Gastroesophageal sphincter (tissue), 4 donors: Measurements from ENCODE around the gene DIP2C. TPM values are rescaled to one million over a fixed set of nuclear protein-coding genes. Genes with fewer than 3 reads are reported as not detected.

Experiments
- ATAC-seq: fragments of 150-250 bp; one replicate; pipeline ENCODE4 v1.9.1; 2016; ENCODE audit warnings: mild to moderate bottlenecking, moderate library complexity
- H3K27ac ChIP-seq, 4 donors: fragments of 200-600 bp; sonication (generic) in 3 of 4; 1 replicate in 3 of 4; 2 replicates in 1 of 4; pipeline ENCODE4 v1.5.1; 2016 to 2019
- H3K27me3 ChIP-seq: fragments of 200-600 bp; sonication (generic); one replicate; pipeline ENCODE4 v1.5.1; 2019
- H3K36me3 ChIP-seq, 2 donors: fragments of 200-600 bp; sonication (generic); one replicate each; pipeline ENCODE4 v1.5.1; 2019; ENCODE audit warnings: control low read depth in 1 of 2
- H3K4me1 ChIP-seq, 3 donors: fragments of 200-600 bp; sonication (generic); 1 replicate in 2 of 3; 2 replicates in 1 of 3; pipeline ENCODE4 v1.5.1; 2016 to 2019; ENCODE audit warnings: control low read depth in 2 of 3
- H3K4me3 ChIP-seq, 2 donors: fragments of 200-600 bp; sonication (generic); one replicate each; pipeline ENCODE4 v1.5.1; 2019; ENCODE audit warnings: mild to moderate bottlenecking in 1 of 2, moderate library complexity in 1 of 2
- H3K9me3 ChIP-seq, 3 donors: fragments of 200-600 bp; sonication (generic); one replicate each; pipeline ENCODE4 v1.5.1; 2017 to 2019; ENCODE audit warnings: control low read depth in 2 of 3
- EP300 ChIP-seq: sonication (generic); formaldehyde crosslinking; IDR thresholded peaks from one replicate; pipeline ENCODE4 v1.6.1; 2017; ENCODE audit warnings: antibody characterized with exemption, mild to moderate bottlenecking
- POLR2A ChIP-seq, 2 donors: fragments of 450-650 bp; IDR thresholded peaks; one replicate each; pipeline ENCODE4 v1.6.1; 2017; ENCODE audit warnings: antibody characterized with exemption in 2 of 2, mild to moderate bottlenecking in 2 of 2, moderate library complexity in 1 of 2
- POLR2AphosphoS5 ChIP-seq: sonication (generic); formaldehyde crosslinking; IDR thresholded peaks from one replicate; pipeline ENCODE4 v1.6.1; 2017; ENCODE audit warnings: antibody characterized with exemption
- WGBS, 2 donors: methylation state at CpG; one replicate each; pipeline ENCODE4 v1.1.5; 2018; ENCODE audit warnings: low coverage in 1 of 2; 5-methylcytosine and 5-hydroxymethylcytosine counted together
- total RNA-seq, 4 donors: library from RNA; depleted of rRNA; stranded (reverse); fragments of >200 nt; gene quantifications; one replicate each; pipeline ENCODE4 v1.1.0, GENCODE V29; 2016
- TF ChIP-seq, protein P1 (sequence below), 4 experiments: fragments of 200-600 bp in 2 of 4; fragments of 450-650 bp in 2 of 4; sonication (generic) in 1 of 4; IDR thresholded peaks; one replicate each; pipeline ENCODE4 v1.5.1; 2017 to 2019; ENCODE audit warnings: antibody characterized with exemption in 4 of 4, mild to moderate bottlenecking in 2 of 4, moderate library complexity in 2 of 4

DIP2C gene
- total RNA-seq, 4 donors from 2014 or later = 40.8 to 73.8 (median 47.7) TPM

DNA sequence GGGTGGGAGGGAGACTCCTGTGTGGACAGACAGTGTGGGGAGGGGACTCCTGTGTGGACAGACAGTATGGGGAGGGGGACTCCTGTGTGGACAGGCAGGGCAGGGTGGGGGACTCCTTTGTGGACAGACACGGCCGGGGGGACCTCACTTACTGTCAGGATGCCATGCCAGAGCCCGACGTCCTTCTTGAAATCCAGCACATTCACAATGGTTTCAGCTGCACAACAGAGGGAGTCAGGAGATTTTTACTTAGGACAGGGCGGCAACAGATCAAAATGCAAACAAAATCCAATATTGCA lies 301.9 kb downstream of the DIP2C start:
- H3K27ac ChIP-seq = peak overlapping the region in 3 of 4 donors; percentile 30 to 55 (median 46)
- peaks cover 0 to 90% of the 10 kb centered on the region in 2 donors for H3K36me3 ChIP-seq
- TF ChIP-seq POLR2AphosphoS5 = no peak
- TF ChIP-seq, protein P1, sequence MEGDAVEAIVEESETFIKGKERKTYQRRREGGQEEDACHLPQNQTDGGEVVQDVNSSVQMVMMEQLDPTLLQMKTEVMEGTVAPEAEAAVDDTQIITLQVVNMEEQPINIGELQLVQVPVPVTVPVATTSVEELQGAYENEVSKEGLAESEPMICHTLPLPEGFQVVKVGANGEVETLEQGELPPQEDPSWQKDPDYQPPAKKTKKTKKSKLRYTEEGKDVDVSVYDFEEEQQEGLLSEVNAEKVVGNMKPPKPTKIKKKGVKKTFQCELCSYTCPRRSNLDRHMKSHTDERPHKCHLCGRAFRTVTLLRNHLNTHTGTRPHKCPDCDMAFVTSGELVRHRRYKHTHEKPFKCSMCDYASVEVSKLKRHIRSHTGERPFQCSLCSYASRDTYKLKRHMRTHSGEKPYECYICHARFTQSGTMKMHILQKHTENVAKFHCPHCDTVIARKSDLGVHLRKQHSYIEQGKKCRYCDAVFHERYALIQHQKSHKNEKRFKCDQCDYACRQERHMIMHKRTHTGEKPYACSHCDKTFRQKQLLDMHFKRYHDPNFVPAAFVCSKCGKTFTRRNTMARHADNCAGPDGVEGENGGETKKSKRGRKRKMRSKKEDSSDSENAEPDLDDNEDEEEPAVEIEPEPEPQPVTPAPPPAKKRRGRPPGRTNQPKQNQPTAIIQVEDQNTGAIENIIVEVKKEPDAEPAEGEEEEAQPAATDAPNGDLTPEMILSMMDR (IDR thresholded peaks at IDR 0.05) = no peak
- TF ChIP-seq POLR2A (IDR thresholded peaks at IDR 0.05) = no peak
- no peak for TF ChIP-seq EP300
- no peaks in the 10 kb centered on the region for H3K9me3 ChIP-seq
- ATAC-seq = no peak
- 67 to 70% methylated on average over 1 to 3 of the region's 5 CpGs for WGBS, 2 donors
- no peaks in the 10 kb centered on the region for H3K27me3 ChIP-seq
- peak overlapping the region in 1 of 2 donors; percentile 7 for H3K4me3 ChIP-seq
- H3K4me1 ChIP-seq = peaks cover 0 to 17% (median 0%) of the 10 kb centered on the region in 3 donors

DNA sequence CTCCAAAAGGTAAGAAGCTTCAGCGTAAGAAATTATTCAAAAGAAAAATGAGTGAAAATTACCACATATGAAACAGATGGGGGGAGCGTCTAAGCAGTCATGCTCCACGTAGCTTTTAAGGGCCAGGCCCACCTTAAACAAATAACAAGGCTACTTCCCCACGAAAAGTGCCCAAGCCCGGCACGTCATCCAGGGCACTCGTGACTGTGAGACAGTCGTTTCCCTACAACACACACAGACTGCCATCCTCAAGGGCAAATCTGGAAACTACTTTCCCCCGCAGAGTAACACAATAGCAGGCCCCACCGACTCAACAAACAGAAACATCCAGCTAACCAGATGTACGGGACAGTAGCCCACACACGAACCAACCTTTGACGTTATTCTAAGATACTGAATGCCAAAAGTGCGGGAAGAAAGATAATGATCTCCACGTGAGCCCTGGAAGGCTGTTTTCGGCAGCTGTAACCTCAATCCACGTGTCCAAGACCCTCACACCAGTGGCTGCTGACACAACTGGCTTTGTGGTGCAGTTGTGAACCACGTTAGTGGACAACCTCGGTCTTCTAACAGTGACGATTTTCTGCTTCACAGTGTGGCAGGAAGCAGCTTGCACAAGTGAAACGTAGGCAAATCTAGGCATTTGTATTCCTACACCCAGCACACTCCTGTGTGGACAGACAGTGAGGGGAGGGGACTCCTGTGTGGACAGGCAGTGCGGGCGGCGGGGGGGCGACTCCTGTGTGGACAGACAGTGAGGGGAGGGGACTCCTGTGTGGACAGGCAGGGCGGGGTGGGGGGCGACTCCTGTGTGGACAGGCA lies 302.5 kb downstream of the DIP2C start:
- no peaks in the 10 kb centered on the region for H3K27me3 ChIP-seq
- WGBS, 2 donors = 80 to 84% methylated on average over 14 to 18 of the region's 27 CpGs
- no peak for TF ChIP-seq POLR2A (IDR thresholded peaks at IDR 0.05)
- H3K4me1 ChIP-seq = peaks cover 0 to 15% (median 0%) of the 10 kb centered on the region in 3 donors
- peak overlapping the region in 1 of 2 donors; percentile 7 for H3K4me3 ChIP-seq
- peaks cover 0 to 96% of the 10 kb centered on the region in 2 donors for H3K36me3 ChIP-seq
- no peaks in the 10 kb centered on the region for H3K9me3 ChIP-seq
- peak overlapping the region in 3 of 4 donors; percentile 30 to 55 (median 46) for H3K27ac ChIP-seq
- peak; percentile 30 for ATAC-seq

DNA sequence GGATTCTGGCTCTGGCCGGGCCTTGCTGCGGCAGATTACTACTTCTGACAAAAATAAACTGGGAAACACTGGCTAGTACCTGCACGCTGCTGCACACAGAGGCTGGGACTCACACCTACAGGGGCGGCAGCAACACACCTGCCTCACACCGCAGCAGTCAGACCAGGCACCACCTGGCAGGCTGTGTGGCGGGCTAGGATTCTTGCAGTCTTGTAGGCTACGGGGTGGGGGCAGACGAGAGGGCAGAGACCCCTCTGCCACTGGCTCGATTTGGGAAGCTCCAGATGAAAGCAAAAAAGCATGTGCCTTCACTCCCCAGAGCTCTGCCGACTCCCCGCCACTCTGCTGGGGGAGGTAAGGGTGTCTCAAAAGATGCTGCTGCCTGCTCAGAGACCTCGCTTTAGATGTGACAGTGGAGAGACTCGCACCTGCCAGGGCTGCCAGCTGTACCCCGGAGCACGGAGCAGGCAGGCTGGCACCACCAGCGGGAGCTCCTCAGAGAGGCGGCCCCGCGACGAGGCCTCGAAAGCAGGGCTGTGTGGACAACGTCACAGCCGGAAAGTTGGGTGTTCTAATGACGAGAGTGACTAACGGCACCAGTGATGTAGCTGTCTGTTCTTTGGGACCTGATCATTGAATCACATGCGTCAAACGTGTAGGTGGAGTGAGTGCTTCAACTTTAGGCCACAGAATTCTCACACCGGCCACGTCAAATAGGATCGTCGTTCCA lies 303.7 kb downstream of the DIP2C start:
- TF ChIP-seq EP300 = no peak
- TF ChIP-seq POLR2AphosphoS5 = no peak
- no peak for TF ChIP-seq POLR2A (IDR thresholded peaks at IDR 0.05)
- TF ChIP-seq, protein P1 (IDR thresholded peaks at IDR 0.05) = no peak

DNA sequence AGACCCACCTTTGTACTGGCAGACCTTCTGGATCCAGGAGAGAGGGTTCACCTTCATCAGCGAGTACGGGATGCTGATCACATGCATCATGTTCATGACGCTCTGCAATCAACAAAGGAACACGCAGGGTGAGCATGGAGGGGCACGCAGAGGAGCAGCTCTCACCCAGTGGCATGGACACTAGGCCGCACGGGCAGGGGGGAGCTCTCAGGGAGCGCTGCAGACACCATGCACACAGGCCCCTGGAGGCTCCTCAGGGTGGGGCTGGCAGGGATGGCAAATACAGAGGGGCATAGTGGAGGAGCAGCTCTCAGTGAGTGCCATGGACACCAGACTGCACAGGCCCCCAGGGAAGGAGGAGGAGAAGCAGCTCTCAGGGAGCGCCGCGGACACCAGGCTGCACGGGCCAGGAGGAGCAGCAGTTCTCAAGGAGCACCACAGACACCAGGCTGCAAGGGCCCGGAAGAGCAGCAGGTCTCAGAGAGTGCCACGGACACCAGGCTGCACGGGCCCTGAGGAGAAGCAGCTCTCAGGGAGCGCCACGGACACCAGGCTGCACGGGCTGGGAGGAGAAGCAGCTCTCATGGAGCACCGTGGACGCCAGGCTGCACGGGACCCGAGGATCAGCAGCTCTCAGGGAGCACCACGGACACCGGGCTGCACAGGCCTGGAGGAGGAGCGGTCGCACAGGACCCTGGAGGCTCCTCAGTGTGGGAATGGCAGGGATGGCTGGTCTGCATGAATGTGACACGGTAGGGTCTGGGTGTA lies 304.7 kb downstream of the DIP2C start:
- no peaks in the 10 kb centered on the region for H3K9me3 ChIP-seq
- no peak for ATAC-seq
- no peak for TF ChIP-seq EP300
- TF ChIP-seq POLR2A (IDR thresholded peaks at IDR 0.05) = no peak
- no peak for TF ChIP-seq POLR2AphosphoS5
- TF ChIP-seq, protein P1 (IDR thresholded peaks at IDR 0.05) = no peak
- peaks cover 0 to 100% of the 10 kb centered on the region in 2 donors for H3K36me3 ChIP-seq
- H3K27me3 ChIP-seq = no peaks in the 10 kb centered on the region
- no peak overlapping the region for H3K4me3 ChIP-seq
- WGBS, 2 donors = 87 to 88% methylated on average over 3 to 13 of the region's 27 CpGs
- peaks cover 0 to 16% (median 0%) of the 10 kb centered on the region in 3 donors for H3K4me1 ChIP-seq
- H3K27ac ChIP-seq = no peak overlapping the region

More for the DNA sequence above, 303.7 kb downstream of the DIP2C start:
- ATAC-seq = no peak
- Histone ChIP-seq H3K9me3 (no peaks in the 10 kb centered on the region), H3K4me3 (no peak overlapping the region), H3K27me3 (no peaks in the 10 kb centered on the region), H3K36me3 (peaks cover 0 to 100% of the 10 kb centered on the region in 2 donors), H3K4me1 (peaks cover 0 to 11% (median 0%) of the 10 kb centered on the region in 3 donors), H3K27ac (no peak overlapping the region)
- 75 to 86% methylated on average over 14 to 16 of the region's 31 CpGs for WGBS, 2 donors

DNA sequence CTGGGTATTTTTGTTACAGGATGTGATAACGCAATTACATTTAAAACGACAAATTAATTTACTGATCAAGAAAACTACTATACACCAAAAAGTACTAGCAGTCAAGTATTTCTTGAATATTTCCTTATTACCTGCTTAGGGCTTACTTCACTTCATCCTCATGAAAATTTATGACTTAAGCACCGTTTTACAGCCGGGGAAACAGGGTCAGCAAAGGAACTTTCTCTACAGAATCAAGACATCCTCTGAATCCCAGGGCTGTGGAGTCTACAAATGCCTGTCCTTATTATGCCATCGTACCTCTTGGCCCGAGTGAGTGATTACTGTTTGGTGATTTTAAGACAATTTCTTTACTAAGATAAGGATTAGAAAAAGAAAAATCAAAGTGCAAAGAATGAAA lies 305.9 kb downstream of the DIP2C start:
- no peak for ATAC-seq
- Histone ChIP-seq H3K4me1 (peaks cover 0 to 16% (median 0%) of the 10 kb centered on the region in 3 donors), H3K27ac (no peak overlapping the region), H3K9me3 (no peaks in the 10 kb centered on the region), H3K36me3 (peaks cover 0 to 99% of the 10 kb centered on the region in 2 donors), H3K27me3 (no peaks in the 10 kb centered on the region), H3K4me3 (no peak overlapping the region)
- 80 to 89% methylated on average over 6 of the region's 6 CpGs for WGBS, 2 donors
- TF ChIP-seq POLR2AphosphoS5 = no peak
- TF ChIP-seq EP300 = no peak
- no peak for TF ChIP-seq POLR2A (IDR thresholded peaks at IDR 0.05)
